HCT116 (cell line): ENCODE data around the gene FBXO24. TPM values are rescaled to one million over a fixed set of nuclear protein-coding genes. Genes with fewer than 3 reads are reported as not detected.
A peak's percentile ranks its signal among the peaks of the same experiment; 100 is the strongest.

Experiments
- ATAC-seq: fragments of 200-7000 bp; cut with Tn5 transposase; 2 replicates; pipeline ENCODE4 v1.9.1; 2020; ENCODE audit warnings: mild to moderate bottlenecking, moderate library complexity
- BruUV-seq: library from RNA; stranded (reverse); fragments of 400-500 nt; replicated peaks from 2 replicates; lab custom pipeline; 2021; lab: Mats Ljungman, UMichigan
- CTCF ChIA-PET: fragments of 300-600 bp; sonication (Branson Sonifier 250); formaldehyde crosslinking; loops from one replicate; lab custom pipeline; 2021; ENCODE audit warnings: antibody characterized with exemption; lab: Charles Lee
- POLR2A ChIA-PET: fragments of 300-600, 350-600 bp; sonication (Branson Sonifier 250); formaldehyde crosslinking; loops from one replicate; lab custom pipeline; 2021; ENCODE audit warnings: antibody characterized with exemption; lab: Charles Lee
- RAD21 ChIA-PET, 2 experiments: fragments of 300-600 bp; sonication (Branson Sonifier 250); formaldehyde crosslinking; loops; one replicate each; lab custom pipeline; 2023; ENCODE audit warnings: low total read pairs in 2 of 2; ENCODE audit not compliant: uncharacterized antibody in 2 of 2, unreplicated experiment in 2 of 2, low non-redundant PET in 1 of 2; lab: Charles Lee
- DNase-seq: peaks from one replicate; pipeline ENCODE4 v3.0.0-alpha.2; 2010; ENCODE audit warnings: low read depth, low spot score
- H2AFZ ChIP-seq: fragments of 200-600 bp; shearing (Covaris generic), sonication (generic); 2 replicates; pipeline ENCODE4 v1.6.1; 2017; ENCODE audit warnings: low read depth, mixed run types, mixed read lengths, antibody characterized with exemption, low read length; ENCODE audit not compliant: poor library complexity, severe bottlenecking
- H3K27ac ChIP-seq: 2 replicates; pipeline ENCODE4 v1.5.1; 2012; ENCODE audit warnings: low read depth, low read length
- H3K27me3 ChIP-seq: fragments of 200-600 bp; sonication (generic); 2 replicates; pipeline ENCODE4 v1.6.1; 2016; ENCODE audit warnings: mixed run types, low read length, mixed read lengths; ENCODE audit not compliant: insufficient read depth
- H3K36me3 ChIP-seq, 2 experiments: fragments of 200-500 bp in 1 of 2; fragments of 200-600 bp in 1 of 2; sonication (Bioruptor generic) in 1 of 2; sonication (generic) in 1 of 2; 2 replicates each; pipeline versions ENCODE4 v1.5.1 to v1.6.1; 2014 to 2016; ENCODE audit warnings: low read length in 2 of 2, inconsistent platforms in 1 of 2, mixed read lengths in 1 of 2, mixed run types in 1 of 2; ENCODE audit not compliant: insufficient read depth in 2 of 2, control insufficient read depth in 1 of 2
- H3K4me1 ChIP-seq, 2 experiments: fragments of 200-600 bp in 1 of 2; sonication (generic) in 1 of 2; 2 replicates each; pipeline versions ENCODE4 v1.5.1 to v1.6.1; 2012 to 2017; ENCODE audit warnings: low read length in 2 of 2, inconsistent platforms in 1 of 2, mild to moderate bottlenecking in 1 of 2, mixed read lengths in 1 of 2, mixed run types in 1 of 2, moderate library complexity in 1 of 2; ENCODE audit not compliant: insufficient read depth in 2 of 2, control insufficient read depth in 1 of 2
- H3K4me2 ChIP-seq: fragments of 200-600 bp; sonication (generic); 2 replicates; pipeline ENCODE4 v1.6.1; 2017; ENCODE audit warnings: mixed run types, low read length, mixed read lengths
- H3K4me3 ChIP-seq, 2 experiments: fragments of 200-600 bp in 1 of 2; sonication (generic) in 1 of 2; replicated peaks in 1 of 2; 2 replicates each; pipeline ENCODE4 v1.5.1; 2011 to 2016; ENCODE audit warnings: low read length in 2 of 2, control low read depth in 1 of 2, low read depth in 1 of 2, mild to moderate bottlenecking in 1 of 2, mixed read lengths in 1 of 2, mixed run types in 1 of 2
- H3K79me2 ChIP-seq: fragments of 200-600 bp; sonication (generic); 2 replicates; pipeline ENCODE4 v1.6.1; 2017; ENCODE audit warnings: mild to moderate bottlenecking, mixed run types, low read length, moderate library complexity, mixed read lengths; ENCODE audit not compliant: insufficient read depth
- H3K9ac ChIP-seq: fragments of 200-600 bp; sonication (generic); 2 replicates; pipeline ENCODE4 v1.6.1; 2016; ENCODE audit warnings: low read length, mixed read lengths
- H3K9me2 ChIP-seq: fragments of 200-600 bp; sonication (generic), shearing (Covaris generic); 2 replicates; pipeline ENCODE4 v1.6.1; 2017; ENCODE audit warnings: mixed run types, mild to moderate bottlenecking, moderate library complexity; ENCODE audit not compliant: insufficient read depth
- H3K9me3 ChIP-seq, 2 experiments: fragments of 200-500 bp in 1 of 2; fragments of 200-600 bp in 1 of 2; sonication (Bioruptor generic) in 1 of 2; sonication (generic) in 1 of 2; 2 replicates each; pipeline ENCODE4 v1.6.1; 2014 to 2017; ENCODE audit warnings: low read length in 2 of 2, mixed read lengths in 2 of 2, inconsistent platforms in 1 of 2, low read depth in 1 of 2, mild to moderate bottlenecking in 1 of 2, mixed run types in 1 of 2, moderate library complexity in 1 of 2; ENCODE audit not compliant: control insufficient read depth in 1 of 2, insufficient read depth in 1 of 2
- H4K20me1 ChIP-seq: fragments of 200-600 bp; sonication (generic), shearing (Covaris generic); 2 replicates; pipeline ENCODE4 v1.6.1; 2017; ENCODE audit warnings: mixed run types, mild to moderate bottlenecking, moderate library complexity; ENCODE audit not compliant: insufficient read depth
- ATF3 ChIP-seq: IDR thresholded peaks from 2 replicates; pipeline ENCODE4 v1.6.1; 2012
- CTCF ChIP-seq, 3 experiments: fragments of 200-600 bp in 1 of 3; sonication (generic) in 1 of 3; IDR thresholded peaks in 2 of 3; conservative IDR thresholded peaks in 1 of 3; 2 replicates each; pipeline ENCODE4 v1.5.1; 2012 to 2017; ENCODE audit warnings: low read depth in 2 of 3, low read length in 2 of 3, antibody characterized with exemption in 1 of 3, borderline replicate concordance in 1 of 3, control low read depth in 1 of 3, mild to moderate bottlenecking in 1 of 3, mixed read lengths in 1 of 3, mixed run types in 1 of 3, moderate library complexity in 1 of 3; ENCODE audit not compliant: insufficient read depth in 1 of 3
- EZH2 ChIP-seq: fragments of 200-600 bp; sonication (generic); IDR thresholded peaks from 2 replicates; pipeline ENCODE4 v1.6.1; 2017; ENCODE audit warnings: antibody characterized with exemption, mixed run types
- FOSL1 ChIP-seq: IDR thresholded peaks from 2 replicates; pipeline ENCODE4 v1.6.1; 2012; ENCODE audit warnings: low read depth
- JUND ChIP-seq: IDR thresholded peaks from 2 replicates; pipeline ENCODE4 v1.6.1; 2012
- POLR2AphosphoS5 ChIP-seq: IDR thresholded peaks from 2 replicates; pipeline ENCODE4 v1.6.1; 2011; ENCODE audit warnings: mild to moderate bottlenecking, low read depth, low read length, moderate library complexity
- RAD21 ChIP-seq: IDR thresholded peaks from 2 replicates; pipeline ENCODE4 v1.6.1; 2012; ENCODE audit warnings: low read depth, mild to moderate bottlenecking
- SP1 ChIP-seq: IDR thresholded peaks from 2 replicates; pipeline ENCODE4 v1.6.1; 2012; ENCODE audit warnings: low read depth
- TCF7L2 ChIP-seq: IDR thresholded peaks from 2 replicates; pipeline ENCODE4 v1.7.0; 2011; ENCODE audit warnings: borderline replicate concordance, inconsistent platforms; ENCODE audit not compliant: insufficient read depth, insufficient read length; ENCODE audit errors: extremely low read depth
- YY1 ChIP-seq: IDR thresholded peaks from 2 replicates; pipeline ENCODE4 v1.6.1; 2011; ENCODE audit warnings: low read length, low read depth, moderate library complexity, mild to moderate bottlenecking; ENCODE audit not compliant: insufficient replicate concordance; ENCODE audit errors: extremely low read depth
- ZBTB33 ChIP-seq: IDR thresholded peaks from 2 replicates; pipeline ENCODE4 v1.6.1; 2011; ENCODE audit warnings: mild to moderate bottlenecking, low read length, moderate library complexity; ENCODE audit not compliant: insufficient replicate concordance; ENCODE audit errors: extremely low read depth
- ZNF274 ChIP-seq: fragments of 200-500 bp; sonication (Bioruptor generic); IDR thresholded peaks from 2 replicates; pipeline ENCODE4 v1.6.1; 2014; ENCODE audit warnings: mild to moderate bottlenecking, low read depth, low read length, inconsistent platforms
- intact Hi-C: fragments of 100-400 bp; cut with micrococcal nuclease; formaldehyde crosslinking; loops from 2 replicates; pipeline ENCODE4 v1.10.0; 2022
- total RNA-seq: library from RNA; stranded (reverse); gene quantifications from one replicate; pipeline ENCODE4 v1.2.1, GENCODE V29; 2021; ENCODE audit not compliant: unreplicated experiment

The FBXO24 gene
- total RNA-seq, 1 experiment from 2014 or later: 2.1 TPM

- intact Hi-C loops: no loop called here
- no TSS peak for BruUV-seq
- Histone ChIP-seq H3K4me3 (no peak overlapping the region), H3K4me1 (peaks cover 17 to 49% of the 10 kb centered on the region in 2 experiments), H3K9me2 (no peaks in the 10 kb centered on the region), H3K27me3 (no peaks in the 10 kb centered on the region), H3K79me2 (no peaks in the 10 kb centered on the region), H3K9ac (no peak overlapping the region), H3K27ac (peak overlapping the region; percentile 10; the same call in 1 of the 2 replicates), H2AFZ (no peak overlapping the region), H3K9me3 (no peaks in the 10 kb centered on the region), H4K20me1 (no peaks in the 10 kb centered on the region), H3K4me2 (peak overlapping the region; percentile 40; the same call in 1 of the 2 replicates), H3K36me3 (peaks cover 0 to 2% of the 10 kb centered on the region in 2 experiments; a peak in 1 of 4 replicates)
- ChIA-PET POLR2A (interaction anchor here (0.7 to 1.6 kb wide), 2 partner anchors 15 to 140 kb away, joined by 3 to 7 read pairs; partner anchors contain the start of genes FBXO24 and LRCH4), RAD21 (no interaction called here), CTCF (interaction anchor here (1.2 kb wide), 1 partner anchor 15 kb away, joined by 5 read pairs; the partner anchor contains the start of genes FBXO24 and LRCH4)
- no peak for DNase-seq
- 0 out of 2 replicates have a peak, but pooled peaks have one; percentile 16 for ATAC-seq
- TF ChIP-seq EZH2 (no peak), YY1 (no peak), CTCF (IDR thresholded peaks at IDR 0.05 in 2 of 3, conservative IDR thresholded peaks at IDR 0.05 in 1 of 3; ENCODE audit: borderline replicate concordance in 1 of 3, insufficient read depth in 1 of 3, low read depth in 2 of 3, low read length in 2 of 3) (no peak), SP1 (no peak), ZBTB33 (no peak), RAD21 (no peak), TCF7L2 (no peak), ATF3 (no peak), JUND (no peak), FOSL1 (no peak), ZNF274 (no peak), POLR2AphosphoS5 (no peak)
Observed at GRCh38 chr7:100570954-100571828, 14.9 kb upstream of the FBXO24 start.
